IMR-90 (cell line): ENCODE measurements around the gene CIAO3. TPM values are rescaled to one million over a fixed set of nuclear protein-coding genes. Genes with fewer than 3 reads are reported as not detected.
A peak's percentile ranks its signal among the peaks of the same experiment; 100 is the strongest.

Experiments
- ATAC-seq: fragments of 200-7000 bp; cut with Tn5 transposase; 2 replicates; pipeline ENCODE4 v1.9.1; 2020; ENCODE audit warnings: low read depth, mild to moderate bottlenecking, moderate library complexity
- BruUV-seq: library from RNA; stranded (reverse); fragments of 400-500 nt; replicated peaks from 2 replicates; lab custom pipeline; 2021; lab: Mats Ljungman, UMichigan
- CTCF ChIA-PET: fragments of 300-600 bp; formaldehyde crosslinking; extraction: SDS; loops from one replicate; lab custom pipeline; 2021; ENCODE audit warnings: antibody characterized with exemption; lab: Yijun Ruan, JAX
- POLR2A ChIA-PET: fragments of 300-600 bp; sonication (Branson Sonifier 250); formaldehyde crosslinking; loops from one replicate; lab custom pipeline; 2022; ENCODE audit warnings: antibody characterized with exemption; ENCODE audit not compliant: unreplicated experiment; lab: Charles Lee
- DNase-seq: peaks from one replicate; pipeline ENCODE4 v3.0.0; 2013
- H2AFZ ChIP-seq: replicated peaks from 2 replicates; pipeline ENCODE3; 2013; ENCODE audit warnings: low read length, mild to moderate bottlenecking; ENCODE audit not compliant: poor library complexity
- H2AK5ac ChIP-seq: 2 replicates; pipeline ENCODE4 v1.6.1; 2013; ENCODE audit warnings: low read depth, low read length, inconsistent platforms
- H2AK9ac ChIP-seq: replicated peaks from 2 replicates; pipeline ENCODE3; 2013; ENCODE audit warnings: mild to moderate bottlenecking, low read depth, low read length, moderate library complexity; ENCODE audit not compliant: poor library complexity
- H2BK120ac ChIP-seq: 2 replicates; pipeline ENCODE4 v1.6.1; 2013; ENCODE audit warnings: low read depth, low read length, inconsistent platforms
- H2BK15ac ChIP-seq: 3 replicates; pipeline ENCODE4 v1.6.1; 2013; ENCODE audit warnings: low read depth, low read length, inconsistent platforms
- H2BK20ac ChIP-seq: 2 replicates; pipeline ENCODE4 v1.6.1; 2013; ENCODE audit warnings: low read depth, mild to moderate bottlenecking, inconsistent platforms, low read length, moderate library complexity
- H2BK5ac ChIP-seq: 2 replicates; pipeline ENCODE4 v1.6.1; 2013; ENCODE audit warnings: mild to moderate bottlenecking, low read depth, low read length, inconsistent platforms; ENCODE audit not compliant: poor library complexity, severe bottlenecking
- H3K14ac ChIP-seq: replicated peaks from 2 replicates; pipeline ENCODE4 v1.6.1; 2013; ENCODE audit warnings: low read depth, low read length, inconsistent platforms
- H3K18ac ChIP-seq: 2 replicates; pipeline ENCODE4 v1.6.1; 2013; ENCODE audit warnings: low read depth, low read length, control low read depth
- H3K23ac ChIP-seq: 2 replicates; pipeline ENCODE4 v1.6.1; 2013; ENCODE audit warnings: low read depth, low read length, inconsistent platforms
- H3K27ac ChIP-seq: 2 replicates; pipeline ENCODE4 v1.5.1; 2013; ENCODE audit warnings: mild to moderate bottlenecking, control low read depth, low read length; ENCODE audit not compliant: insufficient read depth
- H3K27me3 ChIP-seq: 2 replicates; pipeline ENCODE4 v1.6.1; 2013; ENCODE audit warnings: low read length; ENCODE audit not compliant: control insufficient read depth, insufficient read depth
- H3K36me3 ChIP-seq: 2 replicates; pipeline ENCODE4 v1.6.1; 2013; ENCODE audit warnings: low read length, mixed read lengths; ENCODE audit not compliant: control insufficient read depth, insufficient read depth
- H3K4ac ChIP-seq: 2 replicates; pipeline ENCODE4 v1.6.1; 2013; ENCODE audit warnings: low read depth, low read length, inconsistent platforms
- H3K4me1 ChIP-seq: 2 replicates; pipeline ENCODE4 v1.6.1; 2013; ENCODE audit warnings: low read length, mixed read lengths; ENCODE audit not compliant: control insufficient read depth, insufficient read depth
- H3K4me2 ChIP-seq: 2 replicates; pipeline ENCODE4 v1.6.1; 2013; ENCODE audit warnings: low read depth, mild to moderate bottlenecking, control low read depth, low read length, moderate library complexity
- H3K4me3 ChIP-seq: 2 replicates; pipeline ENCODE4 v1.5.1; 2013; ENCODE audit warnings: low read depth, mild to moderate bottlenecking, control low read depth, low read length, moderate library complexity; ENCODE audit not compliant: insufficient read depth
- H3K56ac ChIP-seq: 2 replicates; pipeline ENCODE4 v1.6.1; 2013; ENCODE audit warnings: low read length, inconsistent platforms; ENCODE audit not compliant: insufficient read depth; ENCODE audit errors: extremely low read depth
- H3K79me1 ChIP-seq, 2 experiments: 2 replicates each; pipeline ENCODE4 v1.6.1; 2013; ENCODE audit warnings: low read length in 2 of 2, inconsistent platforms in 1 of 2, low read depth in 1 of 2
- H3K9ac ChIP-seq: 2 replicates; pipeline ENCODE4 v1.6.1; 2013; ENCODE audit warnings: low read depth, low read length, control low read depth
- H3K9me1 ChIP-seq: 2 replicates; pipeline ENCODE4 v1.6.1; 2013; ENCODE audit warnings: low read length, inconsistent platforms; ENCODE audit not compliant: insufficient read depth
- H3K9me3 ChIP-seq: 2 replicates; pipeline ENCODE4 v1.6.1; 2013; ENCODE audit warnings: low read length; ENCODE audit not compliant: control insufficient read depth, insufficient read depth
- H4K20me1 ChIP-seq: 2 replicates; pipeline ENCODE4 v1.6.1; 2013; ENCODE audit warnings: low read length, inconsistent platforms; ENCODE audit not compliant: insufficient read depth
- H4K5ac ChIP-seq: 2 replicates; pipeline ENCODE4 v1.6.1; 2013; ENCODE audit warnings: mild to moderate bottlenecking, low read depth, low read length, control low read depth
- H4K8ac ChIP-seq, 2 experiments: 2 replicates each; pipeline ENCODE4 v1.6.1; 2013; ENCODE audit warnings: low read depth in 2 of 2, low read length in 2 of 2, control low read depth in 1 of 2, inconsistent platforms in 1 of 2
- H4K91ac ChIP-seq: 2 replicates; pipeline ENCODE4 v1.6.1; 2013; ENCODE audit warnings: low read depth, low read length, inconsistent platforms; ENCODE audit not compliant: insufficient read depth
- ELK1 ChIP-seq: fragments of 150-350 bp; IDR thresholded peaks from 2 replicates; pipeline ENCODE4 v1.6.1; 2016; ENCODE audit warnings: low read depth, mild to moderate bottlenecking, low read length, moderate library complexity, borderline replicate concordance
- MAFK ChIP-seq: IDR thresholded peaks from 2 replicates; pipeline ENCODE4 v1.6.1; 2012; ENCODE audit warnings: low read depth, low read length, improper control_type of control experiment
- MXI1 ChIP-seq: IDR thresholded peaks from 2 replicates; pipeline ENCODE4 v1.6.1; 2012; ENCODE audit warnings: low read depth, mild to moderate bottlenecking, low read length, moderate library complexity, borderline replicate concordance
- NFE2L2 ChIP-seq: fragments of 150-350 bp; IDR thresholded peaks from 2 replicates; pipeline ENCODE4 v1.6.1; 2016; ENCODE audit warnings: low read depth, mild to moderate bottlenecking, low read length
- POLR2A ChIP-seq: IDR thresholded peaks from 2 replicates; pipeline ENCODE4 v1.6.1; 2012; ENCODE audit warnings: mild to moderate bottlenecking, low read depth, low read length
- RAD21 ChIP-seq: IDR thresholded peaks from 2 replicates; pipeline ENCODE4 v1.6.1; 2012; ENCODE audit warnings: low read length, improper control_type of control experiment
- RCOR1 ChIP-seq: IDR thresholded peaks from 2 replicates; pipeline ENCODE4 v1.6.1; 2012; ENCODE audit warnings: mild to moderate bottlenecking, low read length, improper control_type of control experiment; ENCODE audit not compliant: insufficient replicate concordance
- WGBS, 2 experiments: methylation state at CpG; one replicate each; pipeline versions ENCODE4 v1.1.5 to v1.1.7; 2013; ENCODE audit warnings: missing lambda C conversion rate in 2 of 2; ENCODE audit not compliant: insufficient read length in 1 of 2; ENCODE audit errors: extremely low coverage in 2 of 2; 5-methylcytosine and 5-hydroxymethylcytosine counted together
- dilution Hi-C: fragments of 300-500 bp; cut with HindIII; formaldehyde crosslinking; loops from one replicate; pipeline ENCODE4 v1.14.3; 2018; ENCODE audit warnings: low sequenced_read_pairs; ENCODE audit not compliant: unreplicated experiment
- in situ Hi-C: fragments of 300-500 bp; cut with MboI; formaldehyde crosslinking; loops from 3 replicates; pipeline ENCODE4 v1.14.3; 2019; ENCODE audit warnings: low sequenced_read_pairs, inconsistent platforms, mixed read lengths
- intact Hi-C: fragments of 100-400 bp; cut with micrococcal nuclease; formaldehyde crosslinking; loops from 2 replicates; pipeline ENCODE4 v1.10.0; 2022
- polyA plus RNA-seq, 3 experiments: library from polyadenylated mRNA; depleted of rRNA; stranded (reverse); fragments of >200 nt; gene quantifications; 2 replicates each; pipeline ENCODE4 v1.2.3, GENCODE V29; 2012; ENCODE audit warnings: low replicate concordance in 1 of 3
- total RNA-seq: library from RNA; depleted of rRNA; stranded (reverse); fragments of >200 nt; gene quantifications from 2 replicates; pipeline ENCODE4 v1.2.3, GENCODE V29; 2012

The CIAO3 gene
- total and polyA plus RNA-seq, 2 of the 4 experiments (the other 2 are of a cell fraction): 17.0 to 20.2 TPM

- no peak overlapping the region for H3K14ac ChIP-seq
- peaks cover 4% of the 10 kb centered on the region for H4K20me1 ChIP-seq
- H4K5ac ChIP-seq: no peak overlapping the region
- POLR2A ChIA-PET: no interaction called here
- H3K27me3 ChIP-seq: no peaks in the 10 kb centered on the region
- H3K79me1 ChIP-seq: peaks cover 0 to 5% of the 10 kb centered on the region in 2 experiments; a peak in 1 of 4 replicates
- H2BK20ac ChIP-seq: no peak overlapping the region
- no peak overlapping the region for H3K4me3 ChIP-seq
- in situ Hi-C loops (no loop called here), intact Hi-C loops (no loop called here), dilution Hi-C loops (no loop called here)
- no peak overlapping the region for H2BK5ac ChIP-seq
- no peak overlapping the region for H4K91ac ChIP-seq
- H2BK15ac ChIP-seq: no peak overlapping the region
- ATAC-seq (no peak), DNase-seq (no peak)
- H2AK5ac ChIP-seq: no peak overlapping the region
- peaks cover 2% of the 10 kb centered on the region; the same call in 1 of the 2 replicates for H3K9me1 ChIP-seq
- H3K56ac ChIP-seq: no peak overlapping the region
- peaks cover 35% of the 10 kb centered on the region for H3K36me3 ChIP-seq
- H3K18ac ChIP-seq: no peak overlapping the region
- no peak overlapping the region for H3K27ac ChIP-seq
- no peak overlapping the region for H4K8ac ChIP-seq
- no peak overlapping the region for H3K4ac ChIP-seq
- CTCF ChIA-PET: no interaction called here
- H2AK9ac ChIP-seq: peak overlapping the region; percentile 72
- H3K4me2 ChIP-seq: no peak overlapping the region
- 79% methylated on average over 5 of the region's 22 CpGs; no CpG with 5 or more reads in 1 of the 2 experiments for WGBS, 2 experiments
- H2AFZ ChIP-seq: no peak overlapping the region
- no peak overlapping the region for H3K23ac ChIP-seq
- TF ChIP-seq NFE2L2 (no peak), MXI1 (no peak), ELK1 (no peak), POLR2A (no peak), MAFK (no peak), RAD21 (no peak), RCOR1 (no peak)
- BruUV-seq: no TSS peak
- H2BK120ac ChIP-seq: no peak overlapping the region
- H3K9ac ChIP-seq: no peak overlapping the region
- H3K9me3 ChIP-seq: no peaks in the 10 kb centered on the region
- H3K4me1 ChIP-seq: peaks cover 6% of the 10 kb centered on the region
Observed at GRCh38 chr16:730666-731509, 9.9 kb downstream of the CIAO3 start.
